ENCODE data around the gene KCNMB3.

Gene KCNMB3, protein sequence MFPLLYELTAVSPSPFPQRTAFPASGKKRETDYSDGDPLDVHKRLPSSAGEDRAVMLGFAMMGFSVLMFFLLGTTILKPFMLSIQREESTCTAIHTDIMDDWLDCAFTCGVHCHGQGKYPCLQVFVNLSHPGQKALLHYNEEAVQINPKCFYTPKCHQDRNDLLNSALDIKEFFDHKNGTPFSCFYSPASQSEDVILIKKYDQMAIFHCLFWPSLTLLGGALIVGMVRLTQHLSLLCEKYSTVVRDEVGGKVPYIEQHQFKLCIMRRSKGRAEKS

DNA sequence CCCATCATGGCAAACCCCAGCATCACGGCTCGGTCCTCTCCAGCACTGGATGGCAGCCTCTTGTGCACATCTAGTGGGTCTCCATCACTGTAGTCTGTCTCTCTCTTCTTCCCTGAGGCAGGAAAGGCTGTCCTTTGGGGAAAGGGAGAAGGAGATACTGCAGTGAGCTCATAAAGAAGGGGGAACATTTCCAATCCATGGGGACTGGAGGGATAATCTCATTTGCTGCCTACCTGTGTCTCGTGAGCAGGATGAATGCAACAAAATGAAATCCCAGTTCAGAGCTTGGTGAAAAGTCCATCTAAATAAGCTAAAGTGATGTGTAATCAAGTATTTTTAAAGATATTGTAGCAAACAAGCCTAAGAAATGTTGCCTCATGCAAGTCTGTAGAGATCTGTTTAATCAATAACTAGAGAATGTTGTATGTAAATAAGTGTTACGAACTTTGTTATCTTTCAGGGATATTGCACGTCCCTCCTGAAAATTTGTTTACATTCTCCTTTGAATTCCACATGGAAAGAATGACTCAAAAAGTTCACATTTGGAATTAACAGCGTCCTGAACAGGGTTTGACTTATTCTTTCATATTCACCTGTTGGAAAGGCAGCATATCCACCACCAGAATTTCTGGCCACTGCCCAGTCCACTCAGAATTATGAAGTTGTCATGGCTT, at the start of gene KCNMB3:
Gene KCNMB3 (minus strand): TSS at position 312 of the 674 bp plus-strand sequence. CDS start 124 bp downstream, at position 188.
- ChIA-PET CTCF (no interaction called here), POLR2A (no interaction called here)
- no peak for DNase-seq (ENCODE audit: low read depth, low spot score)
- TF ChIP-seq, protein P1, sequence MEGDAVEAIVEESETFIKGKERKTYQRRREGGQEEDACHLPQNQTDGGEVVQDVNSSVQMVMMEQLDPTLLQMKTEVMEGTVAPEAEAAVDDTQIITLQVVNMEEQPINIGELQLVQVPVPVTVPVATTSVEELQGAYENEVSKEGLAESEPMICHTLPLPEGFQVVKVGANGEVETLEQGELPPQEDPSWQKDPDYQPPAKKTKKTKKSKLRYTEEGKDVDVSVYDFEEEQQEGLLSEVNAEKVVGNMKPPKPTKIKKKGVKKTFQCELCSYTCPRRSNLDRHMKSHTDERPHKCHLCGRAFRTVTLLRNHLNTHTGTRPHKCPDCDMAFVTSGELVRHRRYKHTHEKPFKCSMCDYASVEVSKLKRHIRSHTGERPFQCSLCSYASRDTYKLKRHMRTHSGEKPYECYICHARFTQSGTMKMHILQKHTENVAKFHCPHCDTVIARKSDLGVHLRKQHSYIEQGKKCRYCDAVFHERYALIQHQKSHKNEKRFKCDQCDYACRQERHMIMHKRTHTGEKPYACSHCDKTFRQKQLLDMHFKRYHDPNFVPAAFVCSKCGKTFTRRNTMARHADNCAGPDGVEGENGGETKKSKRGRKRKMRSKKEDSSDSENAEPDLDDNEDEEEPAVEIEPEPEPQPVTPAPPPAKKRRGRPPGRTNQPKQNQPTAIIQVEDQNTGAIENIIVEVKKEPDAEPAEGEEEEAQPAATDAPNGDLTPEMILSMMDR (IDR thresholded peaks at IDR 0.05; ENCODE audit: insufficient read depth, low read length, missing control alignments): no peak
- H3K4me3 ChIP-seq (ENCODE audit: low read depth, low read length): no peak within 1 kb of the TSS

DNA sequence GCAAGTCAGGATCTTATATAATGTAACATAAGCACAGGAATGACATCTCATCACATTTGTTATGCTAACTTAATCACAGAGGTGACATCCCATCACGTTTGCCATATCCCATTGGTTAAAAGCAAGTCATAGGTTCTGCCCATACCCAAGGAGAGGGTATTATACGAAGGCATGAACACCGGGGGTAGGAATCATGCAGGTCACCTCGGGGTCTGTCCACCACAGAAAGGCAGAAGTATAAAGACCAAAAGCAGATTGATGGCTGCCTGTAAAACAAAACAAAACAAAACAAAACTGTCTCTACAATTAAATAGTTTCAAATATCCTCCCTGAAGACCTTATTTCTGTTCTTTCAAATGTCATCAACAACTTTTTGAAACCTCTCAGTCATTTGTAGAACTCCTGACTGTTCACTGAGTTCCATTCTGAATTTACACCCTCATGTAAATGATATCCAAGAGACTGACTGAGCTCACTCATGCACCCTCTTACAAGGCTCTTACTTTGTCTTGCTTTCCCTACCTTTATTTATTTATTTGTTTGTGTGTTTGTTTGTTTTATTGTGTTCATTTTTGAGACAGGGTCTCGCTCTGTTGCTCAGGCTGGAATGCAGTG, 49.2 kb upstream of the KCNMB3 start:
- DNase-seq (ENCODE audit: low read depth, low spot score): no peak
- POLR2A ChIA-PET: no interaction called here
- H3K4me3 ChIP-seq (ENCODE audit: low read depth, low read length): no peak overlapping the region
- CTCF ChIA-PET: interaction anchor here (3.0 kb wide), 1 partner anchor 21 kb away, joined by 8 read pairs; no protein-coding TSS in a partner anchor
- TF ChIP-seq, protein P1 (IDR thresholded peaks at IDR 0.05; ENCODE audit: insufficient read depth, low read length, missing control alignments): no peak

DNA sequence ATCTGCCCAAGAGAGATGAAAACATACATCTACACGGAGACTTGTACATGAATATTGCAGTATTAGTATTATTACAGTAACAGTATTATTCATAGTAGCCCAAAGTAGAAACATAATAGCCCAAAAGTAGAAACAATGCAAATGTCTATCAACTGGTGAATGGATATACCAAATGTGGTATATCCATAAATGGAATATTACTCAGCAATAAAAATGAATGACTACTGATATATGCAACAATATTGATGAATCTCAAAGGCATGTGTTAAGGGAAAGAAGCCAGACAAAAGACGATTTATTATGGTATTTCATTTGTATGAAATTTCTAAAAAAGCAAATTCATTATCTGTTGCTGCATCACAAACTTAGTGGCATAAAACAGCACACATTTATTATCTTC, 48.4 kb upstream of the KCNMB3 start:
- CTCF ChIA-PET: interaction anchor here (3.0 kb wide), 1 partner anchor 22 kb away, joined by 8 read pairs; no protein-coding TSS in a partner anchor
- TF ChIP-seq, protein P1 (IDR thresholded peaks at IDR 0.05; ENCODE audit: insufficient read depth, low read length, missing control alignments): no peak
- no peak overlapping the region for H3K4me3 ChIP-seq (ENCODE audit: low read depth, low read length)
- POLR2A ChIA-PET: no interaction called here
- DNase-seq (ENCODE audit: low read depth, low spot score): no peak

DNA sequence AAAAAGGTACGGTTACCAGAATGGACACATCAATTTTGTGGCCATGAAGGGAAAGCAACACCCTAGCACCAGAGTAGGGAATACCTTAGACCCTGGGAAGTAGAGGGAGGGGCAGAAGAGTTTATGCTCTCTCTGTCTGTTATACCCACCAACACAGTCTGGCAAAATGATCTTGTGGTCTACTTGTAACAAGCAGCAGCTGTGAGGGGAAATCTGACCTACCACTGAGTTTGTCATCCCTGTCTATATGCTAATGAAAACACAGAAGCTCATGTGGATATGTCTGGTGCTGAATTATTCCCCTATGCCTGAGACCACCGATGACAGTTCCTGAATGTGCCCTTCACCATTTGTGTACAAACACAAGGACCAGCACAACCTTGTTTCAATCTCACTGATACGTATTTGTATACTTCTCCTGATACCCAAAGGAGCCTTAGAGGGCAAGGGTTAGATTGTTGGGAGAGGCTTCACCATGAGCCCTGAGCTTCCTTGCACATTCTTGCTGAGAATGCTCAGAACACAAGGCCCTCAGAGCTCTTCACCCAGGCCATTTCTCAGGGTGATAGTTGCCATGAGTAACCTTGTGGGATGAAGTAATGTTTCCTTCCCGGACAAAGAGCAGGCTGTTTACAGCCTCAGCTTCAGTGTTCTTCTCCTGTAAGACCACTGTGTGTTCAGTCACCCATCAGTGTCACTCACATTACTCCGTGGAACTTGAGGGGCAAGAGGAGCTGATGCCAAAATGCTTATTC, 47.2 kb upstream of the KCNMB3 start:
- no peak overlapping the region for H3K4me3 ChIP-seq (ENCODE audit: low read depth, low read length)
- TF ChIP-seq, protein P1 (IDR thresholded peaks at IDR 0.05; ENCODE audit: insufficient read depth, low read length, missing control alignments): no peak
- DNase-seq (ENCODE audit: low read depth, low spot score): no peak
- POLR2A ChIA-PET: no interaction called here
- CTCF ChIA-PET: interaction anchor here (0.8 to 1.2 kb wide), 2 partner anchors 18 to 152 kb away, joined by 3 to 6 read pairs; no protein-coding TSS in a partner anchor

DNA sequence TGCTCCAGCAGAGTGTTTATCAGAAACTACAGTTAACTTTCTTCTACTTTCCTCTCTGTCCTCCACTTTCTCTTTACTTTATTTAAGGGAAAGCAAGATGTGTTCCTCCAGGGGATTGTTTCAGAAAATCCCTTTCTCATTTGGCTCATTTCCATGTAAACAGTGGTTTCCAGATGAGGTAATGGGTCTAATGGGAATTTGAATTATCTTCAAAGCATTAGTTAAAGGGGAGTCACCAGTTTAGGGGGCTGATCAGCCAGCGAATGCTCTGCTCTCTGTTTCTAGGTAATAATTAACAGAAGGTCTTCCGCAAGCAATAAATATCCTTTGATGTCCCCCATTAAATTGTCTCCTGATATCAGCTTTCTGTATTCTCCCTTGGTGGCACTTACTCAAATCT, 41.5 kb upstream of the KCNMB3 start:
- CTCF ChIA-PET: interaction anchor here (0.8 to 1.6 kb wide), 3 partner anchors 20 to 277 kb away, joined by 3 read pairs; no protein-coding TSS in a partner anchor
- DNase-seq (ENCODE audit: low read depth, low spot score): no peak
- no peak overlapping the region for H3K4me3 ChIP-seq (ENCODE audit: low read depth, low read length)
- TF ChIP-seq, protein P1 (IDR thresholded peaks at IDR 0.05; ENCODE audit: insufficient read depth, low read length, missing control alignments): no peak
- POLR2A ChIA-PET: no interaction called here

All from AG04449 (cell line).